Activated T-cell treated with anti-CD3 and anti-CD28 coated beads for 24 hours (primary cell): ENCODE results near the gene EDN2.

Source experiments
- DNase-seq: peaks from one replicate; pipeline ENCODE4 v3.0.0-alpha.2; 2020; ENCODE audit warnings: low read depth

The EDN2 gene

DNA sequence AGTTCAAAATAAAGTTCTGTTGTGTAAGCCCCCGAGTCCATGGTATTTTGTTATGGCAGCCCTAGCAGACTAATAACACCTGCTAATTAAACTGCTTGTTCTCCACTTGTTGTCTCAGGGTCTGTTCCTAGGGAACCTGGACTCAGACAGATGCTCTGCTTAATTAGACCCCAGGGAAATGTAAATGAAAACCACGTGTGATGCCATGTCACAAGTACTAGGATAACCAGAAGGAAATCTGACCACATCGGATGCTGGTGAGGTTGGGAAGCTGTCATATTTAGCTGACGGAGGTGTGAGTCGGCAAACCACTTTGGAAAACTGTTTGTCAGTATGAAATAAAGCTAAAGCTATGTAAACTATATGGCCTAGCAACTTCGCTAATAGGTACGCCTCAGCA lies 19.6 kb downstream of the EDN2 start:
- no peak for DNase-seq

DNA sequence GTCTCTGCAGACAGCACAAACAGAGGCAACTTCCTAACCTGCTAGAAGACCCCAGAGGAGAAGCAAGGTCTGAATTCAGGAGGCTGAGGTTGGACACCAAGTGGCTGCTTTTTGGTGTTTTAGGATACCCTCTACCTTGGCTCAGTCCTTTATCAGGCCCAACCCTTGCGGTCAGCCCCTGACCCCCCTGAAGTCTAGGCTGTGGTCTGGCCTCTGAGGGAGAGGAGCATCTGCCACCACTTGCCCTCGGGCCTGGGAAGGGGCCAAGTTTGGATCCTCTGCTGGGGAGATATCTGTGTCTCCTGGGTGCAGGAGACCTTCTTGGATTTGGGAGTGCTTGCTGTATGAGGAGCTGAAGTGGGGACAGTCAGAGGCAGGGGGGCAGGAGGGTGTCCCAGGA lies 21.0 kb downstream of the EDN2 start:
- DNase-seq = no peak

DNA sequence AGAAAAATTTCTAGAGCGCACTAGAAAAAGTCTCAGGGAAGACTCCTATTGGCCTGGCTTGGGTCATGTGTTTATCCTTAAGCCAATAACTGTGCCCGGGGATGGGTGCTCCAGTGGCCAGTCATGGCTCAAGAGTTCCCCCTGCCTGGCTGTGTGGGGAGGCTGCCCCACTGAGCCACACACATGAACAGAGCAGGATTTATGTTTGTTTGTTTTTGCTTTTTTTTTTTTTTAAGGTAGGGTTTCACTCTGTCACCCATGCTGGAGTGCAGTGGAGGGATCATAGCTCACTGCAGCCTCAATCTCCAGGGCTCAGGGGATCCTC lies 21.8 kb downstream of the EDN2 start:
- no peak for DNase-seq

DNA sequence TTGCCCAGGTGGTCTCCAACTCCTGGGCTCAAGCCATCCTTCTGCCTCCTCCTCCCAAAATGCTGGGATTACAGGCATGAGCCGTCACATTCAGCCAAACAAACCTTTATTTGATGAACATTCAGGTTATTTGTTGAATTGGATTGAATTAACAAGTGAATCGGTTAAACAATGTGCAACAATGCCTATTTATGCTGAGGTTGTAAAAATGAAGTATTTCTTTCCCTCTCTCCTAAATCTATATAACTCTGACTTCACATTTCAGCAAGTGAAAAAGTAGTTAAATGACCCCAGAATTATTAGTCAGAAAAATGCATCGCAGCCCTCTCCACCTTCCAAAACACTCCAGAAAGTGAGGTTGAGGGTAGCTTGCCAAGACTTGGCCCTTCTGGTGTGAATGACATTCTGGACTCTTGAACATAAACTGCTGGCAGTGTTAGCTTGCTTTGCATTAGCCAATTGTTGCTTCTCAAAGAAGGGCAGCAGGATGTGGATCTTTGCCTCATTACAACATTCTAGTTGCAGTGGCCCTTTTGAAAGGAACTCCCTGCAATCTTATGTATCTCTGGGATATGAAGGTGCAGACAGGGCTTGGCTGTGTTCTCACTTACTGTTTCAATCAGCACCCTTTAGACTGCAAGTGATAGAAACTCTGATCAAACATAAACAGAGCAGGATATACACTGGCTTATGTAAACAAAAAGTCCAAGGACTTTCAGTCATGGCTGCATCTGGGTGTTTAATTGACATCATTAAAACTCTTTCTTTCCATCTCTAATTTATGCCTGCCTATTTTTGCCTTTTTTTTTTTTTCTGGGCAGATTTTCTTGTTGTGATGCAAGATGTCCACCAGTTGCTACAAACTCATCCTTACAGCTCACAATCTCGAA lies 22.4 kb downstream of the EDN2 start:
- DNase-seq = no peak

DNA sequence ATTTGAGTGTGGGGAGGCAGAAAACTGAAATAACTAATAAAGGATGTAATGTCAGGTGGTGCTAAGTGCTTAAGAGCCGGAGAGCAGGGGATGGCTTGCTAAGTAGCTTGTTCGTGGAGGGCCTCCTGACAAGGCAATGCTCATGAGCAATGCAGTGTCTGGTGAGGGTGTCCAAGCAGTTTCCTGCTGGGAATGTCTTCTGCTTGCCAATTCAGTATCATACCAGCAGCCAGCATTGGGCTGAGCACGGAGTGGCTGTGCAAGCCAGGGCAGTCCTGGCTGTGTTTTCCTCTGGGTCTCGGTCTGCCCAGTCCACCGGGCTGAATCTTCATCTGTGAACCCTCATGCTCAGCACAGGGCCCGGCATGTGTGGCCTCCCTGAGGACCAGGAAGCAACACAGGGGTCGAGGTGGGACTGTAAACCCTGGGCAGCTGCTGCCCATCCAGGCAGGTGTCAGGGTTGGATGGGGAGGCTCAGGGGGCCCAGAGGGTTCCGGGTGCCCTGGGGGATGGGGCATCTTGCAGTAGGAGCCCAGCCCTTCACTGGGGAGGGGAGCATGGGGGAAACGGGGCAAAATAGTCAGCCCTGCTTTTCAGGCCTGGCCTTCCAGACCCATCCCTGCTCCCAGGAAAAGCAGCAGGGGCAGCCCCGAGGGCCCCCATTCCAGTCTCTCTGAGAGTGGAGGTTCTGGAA lies 27.5 kb downstream of the EDN2 start:
- DNase-seq = no peak

DNA sequence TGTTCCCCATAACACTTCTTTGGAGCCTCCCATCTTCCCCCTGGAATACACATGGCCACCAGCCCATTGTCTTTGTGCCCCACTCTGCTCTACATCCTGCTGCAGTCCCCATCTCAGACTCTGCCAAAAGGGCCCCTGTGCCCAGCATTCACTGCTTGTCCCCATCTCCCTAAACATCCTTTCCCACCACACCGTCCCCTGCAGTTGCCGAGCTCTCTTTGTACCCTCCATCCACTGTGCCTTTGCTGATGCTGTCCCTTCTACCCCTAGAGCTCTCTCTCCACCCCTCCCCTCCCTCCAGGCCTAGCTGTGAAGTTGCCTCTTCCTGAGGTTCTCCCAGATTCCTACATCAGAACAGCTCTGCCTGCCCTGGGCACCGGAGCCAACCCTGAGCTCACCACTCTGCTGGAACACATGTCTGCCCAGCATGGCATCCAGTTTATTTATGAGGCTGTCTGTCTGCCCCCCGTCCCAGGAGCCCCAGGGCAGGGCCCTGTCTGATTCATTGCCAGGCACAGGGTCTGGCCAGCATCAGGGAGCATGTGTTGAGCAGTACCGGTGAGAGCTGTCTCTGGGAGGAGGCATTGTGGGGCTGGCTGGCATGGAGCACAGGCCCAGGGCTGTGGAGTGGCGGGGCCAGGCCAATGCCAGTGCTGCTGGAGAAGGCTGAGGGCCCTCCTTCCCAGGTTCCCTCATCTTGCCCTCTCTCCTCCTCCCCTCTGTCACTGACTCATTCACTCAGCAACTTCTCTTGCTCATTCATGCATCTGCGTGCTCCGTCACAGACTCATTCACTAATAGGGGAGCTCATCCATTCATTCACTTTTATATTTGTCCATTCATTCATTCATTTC lies 28.8 kb downstream of the EDN2 start:
- no peak for DNase-seq

DNA sequence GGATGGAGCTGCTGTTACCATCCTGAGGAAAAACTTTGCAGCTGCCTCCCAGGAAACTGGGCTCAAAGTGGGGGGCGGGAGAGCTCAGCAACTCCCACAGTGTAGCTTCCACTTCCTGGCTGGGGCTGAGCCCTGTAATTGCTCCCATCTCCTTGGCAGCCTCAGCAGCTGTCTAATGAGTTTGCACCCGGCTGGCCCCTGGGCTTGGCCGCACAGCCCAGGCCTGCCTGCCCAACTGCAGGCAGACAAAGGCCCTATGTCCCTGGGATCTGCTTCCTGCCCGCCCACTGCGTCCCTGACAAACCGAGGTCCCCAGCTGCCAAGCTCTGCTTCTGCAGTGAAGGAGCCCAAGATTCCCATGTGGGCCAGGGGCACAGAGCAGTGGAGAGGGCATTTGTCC lies 30.1 kb downstream of the EDN2 start:
- no peak for DNase-seq

DNA sequence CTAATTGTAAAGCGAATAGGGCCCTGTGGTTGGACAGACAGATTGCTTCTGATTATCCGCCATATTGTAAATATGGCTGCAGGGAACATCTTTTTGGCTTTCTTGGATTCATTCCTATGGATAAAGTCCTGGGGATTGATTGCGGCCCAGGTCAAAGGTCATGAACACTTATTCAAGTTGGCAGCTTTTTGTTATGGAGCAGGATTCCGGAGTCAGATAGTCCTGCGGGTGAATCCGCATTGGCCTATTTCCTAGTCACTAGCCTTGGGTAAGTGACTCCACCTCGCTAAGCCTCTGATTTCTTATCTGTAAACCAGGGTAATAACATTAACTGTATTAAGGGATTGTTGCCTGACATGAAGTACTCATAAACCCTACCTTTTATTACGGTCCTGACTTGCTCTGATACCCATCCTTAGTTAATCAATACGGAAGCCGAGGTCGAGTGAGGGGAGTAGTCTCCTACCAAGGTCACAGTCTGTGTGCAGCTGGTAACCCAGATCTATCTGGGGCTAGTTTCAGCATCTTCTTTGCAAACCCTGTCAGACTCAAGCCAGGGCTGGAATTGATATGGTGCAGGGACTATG lies 31.7 kb downstream of the EDN2 start:
- no peak for DNase-seq

DNA sequence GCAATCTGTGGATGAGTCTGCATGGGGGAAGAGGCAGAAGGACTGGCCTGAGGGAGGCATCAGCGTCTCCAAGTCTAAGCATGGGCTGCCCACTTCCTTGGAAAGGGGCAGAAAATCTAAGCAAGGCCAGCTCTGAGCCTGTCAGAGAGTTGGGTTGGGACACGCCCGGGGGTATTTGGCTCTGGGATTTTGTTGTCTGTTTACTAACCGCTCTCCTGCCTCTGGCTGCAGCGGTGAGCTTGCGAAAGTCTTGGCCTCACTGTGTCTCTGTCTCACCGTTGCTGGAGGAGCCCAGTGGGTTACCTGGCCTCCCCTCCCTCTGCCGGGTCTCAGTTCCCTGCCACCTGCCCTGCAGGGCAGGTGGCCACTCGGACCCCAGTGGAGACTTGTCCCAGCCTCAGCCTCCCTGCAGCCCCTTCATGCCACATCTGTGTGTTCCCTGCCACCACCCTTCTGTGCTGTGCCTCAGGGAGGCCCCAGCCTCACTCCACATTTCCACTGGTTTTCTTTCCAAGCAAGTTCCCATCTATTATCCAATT lies 33.7 kb downstream of the EDN2 start:
- DNase-seq = no peak

DNA sequence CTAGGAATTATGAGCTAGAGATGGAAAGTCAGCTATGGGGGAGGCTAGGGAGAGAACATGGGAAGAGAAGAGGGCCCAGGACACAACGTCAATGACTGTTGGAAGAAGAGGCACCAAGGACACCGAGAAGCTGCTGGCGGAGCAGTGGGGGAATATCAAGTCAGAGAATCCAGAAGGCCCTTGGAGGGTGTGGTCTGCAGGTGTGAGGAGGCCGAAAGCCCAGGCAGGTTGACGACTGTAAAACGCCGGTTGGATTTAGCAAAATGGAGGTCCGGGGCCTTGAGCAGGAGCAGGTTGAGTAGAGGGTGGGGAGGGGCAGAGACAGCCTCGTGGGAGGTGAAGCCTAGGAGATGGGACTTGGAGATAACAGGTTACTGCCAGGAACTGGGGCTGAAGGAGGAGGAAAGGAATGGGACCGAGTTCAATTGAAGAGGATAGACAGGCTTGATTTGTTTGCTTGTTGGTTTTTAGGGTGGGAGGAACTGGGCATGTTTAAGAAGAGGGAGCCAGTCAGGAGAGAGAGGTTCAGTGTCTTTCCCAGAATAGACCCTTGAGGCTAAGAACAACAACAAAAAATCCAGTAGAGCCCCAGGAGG lies 35.1 kb downstream of the EDN2 start:
- no peak for DNase-seq

DNA sequence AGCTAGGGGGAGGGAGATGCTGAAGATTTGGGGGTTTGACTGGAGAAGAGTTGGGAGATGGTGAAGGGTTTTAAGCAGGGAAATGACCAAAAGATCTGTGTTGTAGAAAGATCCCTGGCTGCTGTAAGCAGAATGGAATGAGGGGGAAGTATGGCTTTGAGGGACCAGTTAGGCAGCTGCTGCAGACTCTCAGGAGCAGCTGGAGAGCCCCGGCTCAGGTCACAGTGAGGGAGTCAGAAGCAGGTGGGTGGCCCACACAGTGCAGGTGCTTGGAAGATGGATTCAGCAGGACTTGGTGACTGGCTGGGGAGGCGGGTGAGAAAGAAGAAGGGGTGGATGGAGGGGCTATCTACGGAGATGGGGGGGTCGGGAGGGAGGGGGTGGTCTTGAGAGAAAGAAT lies 35.7 kb downstream of the EDN2 start:
- DNase-seq = no peak

DNA sequence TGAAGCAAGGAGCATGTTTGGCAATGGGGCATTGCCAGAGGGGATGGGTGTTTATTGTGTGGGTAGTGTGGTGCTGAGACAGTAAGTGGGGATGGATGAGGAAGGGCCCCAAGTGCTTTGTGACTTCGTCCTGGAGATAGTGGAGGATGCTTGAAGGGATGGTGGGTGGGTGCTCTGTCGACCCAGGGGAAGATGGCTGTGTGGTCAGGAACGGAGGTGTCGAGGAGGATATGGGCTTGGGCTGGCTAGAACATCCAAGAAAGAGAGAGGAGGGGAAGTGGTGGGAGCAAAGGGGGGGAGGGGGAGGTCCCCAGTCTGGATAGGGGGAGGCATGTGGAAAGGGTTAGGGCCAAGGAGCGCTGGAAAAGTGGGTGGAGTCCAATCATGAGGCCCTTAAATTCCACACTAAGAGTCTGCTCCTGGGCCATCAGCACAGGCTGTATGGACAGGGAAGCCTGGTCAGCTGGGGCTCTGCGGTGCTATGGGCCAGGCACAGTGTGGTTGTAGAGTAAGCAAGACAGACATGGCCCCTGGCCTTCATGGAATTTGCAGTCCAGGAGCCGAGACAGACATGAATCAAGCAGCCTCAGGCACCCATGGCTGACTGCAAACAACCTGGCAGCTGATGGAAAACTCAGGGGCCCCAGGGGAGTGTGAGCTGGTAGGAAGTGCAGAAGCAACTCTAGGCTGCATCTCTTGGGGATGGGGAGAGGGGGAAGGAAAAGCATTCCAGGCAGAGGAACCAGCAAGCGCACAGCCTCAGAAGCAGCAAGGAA lies 36.3 kb downstream of the EDN2 start:
- DNase-seq = no peak

DNA sequence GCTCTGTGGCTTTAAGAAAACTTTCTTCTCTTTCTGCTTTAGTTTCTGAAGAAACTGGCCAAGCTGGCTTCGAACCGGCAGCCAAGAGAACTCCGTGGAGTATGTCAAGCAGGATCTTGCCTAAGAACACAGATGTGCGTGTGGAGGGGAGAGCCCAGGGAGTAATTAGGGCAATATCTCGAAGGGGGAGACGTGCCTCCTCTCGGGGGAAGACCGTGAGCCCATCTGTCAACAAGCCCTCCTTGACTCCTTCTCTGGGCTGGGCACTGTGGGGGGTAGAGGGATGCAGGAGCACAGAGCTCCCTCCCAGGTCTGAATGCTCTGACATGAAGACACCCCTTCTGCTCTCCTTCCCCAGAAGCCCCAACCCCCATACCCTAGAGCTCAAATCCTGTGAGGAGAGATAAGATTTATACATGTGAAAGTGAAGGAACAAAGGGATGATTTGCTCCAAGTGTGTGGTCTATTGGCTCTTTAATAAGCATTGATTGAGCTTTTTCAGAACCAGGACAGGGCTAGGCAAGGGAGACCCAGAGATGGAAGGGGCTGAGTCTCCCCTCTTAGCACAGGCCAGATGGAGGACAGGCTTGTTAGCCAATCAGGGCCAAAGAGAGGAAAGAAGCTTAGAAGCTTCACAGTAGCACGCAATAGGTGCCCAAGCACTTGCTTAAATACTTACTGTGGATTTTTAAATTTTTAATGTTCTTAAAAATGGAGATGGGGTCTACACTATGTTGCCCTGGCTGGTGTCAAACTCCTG lies 37.5 kb downstream of the EDN2 start:
- DNase-seq = no peak

DNA sequence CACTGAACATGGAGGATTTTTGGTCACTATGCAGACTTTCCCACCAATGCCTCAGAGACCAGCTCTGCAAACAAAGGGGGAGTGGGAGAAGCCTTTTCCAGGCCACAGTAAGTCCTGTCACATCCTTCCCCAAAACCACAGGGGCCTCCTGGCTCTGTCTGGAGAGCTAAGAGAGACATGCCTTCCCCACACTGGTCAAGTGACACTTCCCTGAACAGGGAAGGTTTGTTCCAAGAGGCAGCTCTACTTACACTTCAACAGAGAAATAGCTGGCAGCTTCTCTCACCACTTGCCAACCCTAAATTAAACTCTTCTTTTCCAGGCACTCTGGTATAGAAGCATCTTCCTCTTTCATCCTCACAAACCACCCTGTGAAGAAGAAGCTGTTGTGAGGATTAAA lies 39.7 kb downstream of the EDN2 start:
- no peak for DNase-seq

DNA sequence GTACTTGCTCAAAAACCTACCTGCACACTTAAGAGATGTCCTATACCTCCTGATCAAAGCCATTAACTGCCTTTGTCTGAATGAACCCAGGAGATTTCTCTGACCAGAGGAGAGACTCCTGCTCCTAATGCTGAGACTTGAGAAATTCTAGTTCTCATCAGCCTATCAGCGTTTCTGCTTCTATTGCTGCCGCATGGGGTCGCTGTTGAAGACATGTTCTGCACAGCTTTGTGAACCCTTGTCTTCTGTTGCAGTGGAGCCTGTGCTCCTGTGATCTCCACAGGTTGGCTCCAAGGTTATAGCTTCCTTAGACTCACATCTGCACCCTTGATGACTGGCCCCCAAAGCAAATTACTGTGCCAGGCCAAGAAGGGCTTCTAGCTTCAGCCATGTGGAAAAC lies 40.2 kb downstream of the EDN2 start:
- DNase-seq = no peak

DNA sequence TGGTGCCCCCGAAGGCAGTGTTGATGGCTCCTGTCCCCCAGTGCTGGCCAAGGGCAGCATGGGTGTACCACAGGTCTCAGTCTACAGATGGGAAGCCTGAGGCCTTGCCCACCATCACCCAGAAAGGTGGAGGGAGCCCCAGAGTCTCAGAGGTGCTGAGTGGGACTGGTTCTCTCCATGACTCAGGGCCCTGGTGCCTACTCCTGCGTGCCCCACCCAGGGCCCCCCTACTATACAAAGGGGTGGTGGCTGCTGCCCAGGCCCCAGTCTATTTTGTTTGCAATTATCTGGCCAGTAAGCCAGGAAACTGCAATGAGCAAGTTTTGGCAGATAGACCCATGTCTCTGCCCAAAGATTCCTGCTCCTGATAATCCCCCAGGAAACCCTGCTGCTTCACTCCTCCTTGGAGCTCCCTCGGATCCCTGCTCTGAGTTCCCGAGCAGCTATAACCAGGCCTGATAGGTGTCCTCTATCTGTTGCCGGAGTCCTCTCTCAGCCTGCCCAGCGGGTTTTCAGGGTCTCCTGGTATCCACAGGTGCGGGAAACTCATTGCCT lies 41.7 kb downstream of the EDN2 start:
- no peak for DNase-seq

DNA sequence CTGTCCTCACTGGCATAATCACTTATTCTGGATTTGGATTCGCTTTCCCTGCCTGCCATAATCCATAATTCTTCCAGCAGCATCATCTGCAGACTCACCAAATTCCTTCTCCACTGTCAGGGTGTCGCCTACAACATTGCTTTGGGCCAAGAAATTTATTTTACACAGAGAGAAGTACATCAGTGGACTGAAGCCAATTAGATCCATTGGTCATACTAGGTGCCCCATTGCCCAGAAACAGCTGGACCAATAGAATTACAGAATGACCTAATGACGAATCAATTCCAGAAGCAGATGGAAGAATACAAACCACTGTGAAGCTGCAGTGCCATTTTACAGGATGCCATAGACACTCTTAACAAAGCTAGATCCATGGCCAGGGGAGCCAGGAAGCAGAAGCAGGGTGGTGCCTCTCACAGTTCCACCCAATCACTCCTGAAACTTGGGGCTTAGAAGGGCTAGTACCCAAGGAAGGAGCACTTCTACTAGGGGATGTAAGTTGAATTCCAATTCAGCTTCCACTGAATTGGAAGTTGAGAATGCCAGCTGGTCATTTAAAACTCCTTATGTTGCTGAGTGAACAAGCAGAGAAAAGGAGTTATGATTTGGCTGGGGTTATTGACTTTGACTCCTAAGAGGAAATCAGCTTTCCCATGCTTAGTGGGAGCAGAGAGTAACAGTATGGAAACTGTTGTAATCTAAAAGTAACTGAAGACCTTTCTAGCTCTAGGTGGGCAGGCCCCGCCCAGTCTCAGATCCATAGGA lies 44.0 kb downstream of the EDN2 start:
- no peak for DNase-seq

DNA sequence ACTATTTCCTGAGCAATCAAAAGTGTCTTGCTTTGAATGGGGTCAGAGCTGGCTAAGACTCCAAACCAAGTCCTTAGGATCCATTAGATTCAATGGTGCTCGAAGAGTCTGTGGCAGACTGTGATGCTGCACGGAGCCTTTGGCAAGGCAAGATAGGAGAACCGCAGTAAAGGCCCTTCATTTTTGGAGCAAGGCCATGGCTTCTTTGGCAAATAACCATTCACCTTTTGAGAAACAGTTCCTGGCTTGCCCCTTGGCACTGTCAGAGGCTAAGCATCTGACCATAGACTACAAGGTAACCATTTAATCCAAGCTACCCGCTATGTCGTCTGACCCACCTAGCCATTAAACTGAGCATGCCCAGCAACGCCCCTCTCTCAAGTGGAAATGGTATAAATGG lies 45.2 kb downstream of the EDN2 start:
- DNase-seq = no peak

DNA sequence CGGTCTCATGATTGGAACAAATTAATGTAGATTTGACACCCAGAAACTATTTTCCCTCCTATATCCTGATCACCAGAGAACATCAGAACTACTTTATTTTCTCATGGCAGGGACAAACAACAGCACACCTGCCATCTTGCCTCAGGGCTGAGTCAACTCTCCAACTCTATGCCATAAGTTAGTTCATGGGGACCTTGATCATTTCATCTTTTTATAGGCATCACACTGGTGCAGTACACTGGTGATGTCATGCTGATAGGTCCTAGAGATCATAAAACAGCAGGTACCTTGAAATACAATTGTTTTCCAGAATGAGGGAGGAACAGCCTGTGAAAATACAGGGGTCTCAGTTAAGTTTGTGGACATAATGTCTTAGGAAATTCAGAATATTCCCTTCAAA lies 45.8 kb downstream of the EDN2 start:
- DNase-seq = no peak
